GM10847 (cell line): ENCODE data around the gene LRRC31.

Experiments
- POLR2A ChIP-seq: IDR thresholded peaks from 2 replicates; pipeline ENCODE4 v1.6.1; 2011; ENCODE audit not compliant: insufficient read length; ENCODE audit errors: extremely low read depth

Gene LRRC31

GRCh38 chr3:169792359-169792758, 77.4 kb downstream of the LRRC31 start:
- no peak for TF ChIP-seq POLR2A

DNA sequence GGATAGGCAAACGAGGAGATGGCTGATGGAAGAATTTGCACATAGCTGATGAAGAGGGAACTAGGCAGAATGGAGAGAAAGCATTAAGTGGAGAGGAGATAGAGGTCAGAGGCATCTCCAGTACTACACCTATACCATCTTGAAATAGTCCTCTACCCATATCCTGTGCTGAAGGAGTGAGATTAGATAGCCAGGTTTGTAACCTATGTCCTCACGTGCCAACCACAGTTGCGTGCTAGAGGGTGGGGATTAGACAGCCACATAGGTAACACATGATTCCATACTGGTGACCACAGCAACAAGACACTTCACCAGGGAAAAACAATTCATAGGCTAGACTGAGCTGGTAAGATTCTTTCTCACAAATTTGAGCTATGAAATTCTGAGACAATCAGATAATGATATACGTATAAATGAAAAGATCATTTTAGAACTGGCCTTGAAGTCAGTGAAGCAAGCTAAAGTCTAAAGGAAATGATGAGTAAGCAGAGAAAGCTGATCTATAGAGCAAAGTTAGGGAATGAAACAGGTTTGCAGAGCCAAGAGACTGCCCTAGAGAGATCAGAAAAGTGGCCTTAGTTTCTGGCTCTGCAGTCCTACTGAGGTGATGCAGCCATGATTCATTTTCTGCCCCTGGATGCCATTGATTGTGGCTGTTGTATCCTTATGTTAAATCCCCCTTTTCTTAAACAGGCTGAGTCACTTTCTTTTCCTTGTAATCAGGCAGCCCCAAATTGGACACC, 78.9 kb downstream of the LRRC31 start:
- TF ChIP-seq POLR2A, result no peak

- TF ChIP-seq POLR2A, result no peak
These were observed 79.5 kb downstream of the LRRC31 start for GRCh38 chr3:169790219-169790618.
